Mammary epithelial cell (primary cell): ENCODE results near the gene PSTPIP1.

Experiments used
- EZH2 ChIP-seq: IDR thresholded peaks from 2 replicates; pipeline ENCODE4 v1.6.1; 2012; ENCODE audit warnings: low read length, inconsistent platforms, borderline replicate concordance
- TF ChIP-seq, protein P1 (sequence below), 2 donors: IDR thresholded peaks in 1 of 2; conservative IDR thresholded peaks in 1 of 2; 2 replicates each; pipeline ENCODE4 v1.5.1; 2011 to 2012; ENCODE audit warnings: inconsistent platforms in 2 of 2, low read length in 2 of 2, mild to moderate bottlenecking in 2 of 2, control low read depth in 1 of 2, low read depth in 1 of 2; ENCODE audit not compliant: insufficient read depth in 1 of 2; ENCODE audit errors: extremely low read depth in 1 of 2

GRCh38 chr15:77009176-77009575, 14.2 kb downstream of the PSTPIP1 start:
- TF ChIP-seq, protein P1, sequence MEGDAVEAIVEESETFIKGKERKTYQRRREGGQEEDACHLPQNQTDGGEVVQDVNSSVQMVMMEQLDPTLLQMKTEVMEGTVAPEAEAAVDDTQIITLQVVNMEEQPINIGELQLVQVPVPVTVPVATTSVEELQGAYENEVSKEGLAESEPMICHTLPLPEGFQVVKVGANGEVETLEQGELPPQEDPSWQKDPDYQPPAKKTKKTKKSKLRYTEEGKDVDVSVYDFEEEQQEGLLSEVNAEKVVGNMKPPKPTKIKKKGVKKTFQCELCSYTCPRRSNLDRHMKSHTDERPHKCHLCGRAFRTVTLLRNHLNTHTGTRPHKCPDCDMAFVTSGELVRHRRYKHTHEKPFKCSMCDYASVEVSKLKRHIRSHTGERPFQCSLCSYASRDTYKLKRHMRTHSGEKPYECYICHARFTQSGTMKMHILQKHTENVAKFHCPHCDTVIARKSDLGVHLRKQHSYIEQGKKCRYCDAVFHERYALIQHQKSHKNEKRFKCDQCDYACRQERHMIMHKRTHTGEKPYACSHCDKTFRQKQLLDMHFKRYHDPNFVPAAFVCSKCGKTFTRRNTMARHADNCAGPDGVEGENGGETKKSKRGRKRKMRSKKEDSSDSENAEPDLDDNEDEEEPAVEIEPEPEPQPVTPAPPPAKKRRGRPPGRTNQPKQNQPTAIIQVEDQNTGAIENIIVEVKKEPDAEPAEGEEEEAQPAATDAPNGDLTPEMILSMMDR (conservative IDR thresholded peaks at IDR 0.05 in 1 of 2, IDR thresholded peaks at IDR 0.05 in 1 of 2; ENCODE audit: extremely low read depth in 1 of 2, insufficient read depth in 1 of 2, low read depth in 1 of 2, low read length in 2 of 2) = no peak
- no peak for TF ChIP-seq EZH2
